HG03378 (cell line): ENCODE results near the gene IL17RE.

ENCODE experiments used
- ATAC-seq: cut with Tn5 transposase; IDR thresholded peaks from one replicate; pipeline ENCODE4 v1.9.1; 2021; ENCODE audit warnings: mild to moderate bottlenecking, moderate library complexity; ENCODE audit not compliant: unreplicated experiment

IL17RE gene

DNA sequence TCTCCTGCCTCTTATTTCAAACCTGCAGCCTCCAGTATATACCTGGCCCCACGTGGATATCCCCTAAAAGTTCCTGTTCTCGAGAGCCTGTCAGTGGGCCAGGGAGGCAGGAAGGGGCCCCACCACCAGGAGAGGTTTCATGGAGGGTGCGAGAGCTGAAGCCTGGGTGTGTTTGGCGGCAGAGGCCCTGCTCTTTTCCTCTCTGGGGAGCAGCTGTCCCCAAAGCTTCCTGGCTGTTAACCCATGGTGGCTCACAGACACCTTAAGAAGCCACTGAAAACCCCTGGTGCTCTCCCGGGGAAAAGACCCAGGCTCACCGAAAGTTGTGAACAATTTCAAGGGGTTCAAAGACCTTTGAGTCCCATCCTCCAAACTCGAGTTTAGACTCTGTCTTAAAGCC lies 48.5 kb downstream of the IL17RE start:
- peak; percentile 35 for ATAC-seq

GRCh38 chr3:9951598-9951961 lies 48.9 kb downstream of the IL17RE start:
- no peak for ATAC-seq

DNA sequence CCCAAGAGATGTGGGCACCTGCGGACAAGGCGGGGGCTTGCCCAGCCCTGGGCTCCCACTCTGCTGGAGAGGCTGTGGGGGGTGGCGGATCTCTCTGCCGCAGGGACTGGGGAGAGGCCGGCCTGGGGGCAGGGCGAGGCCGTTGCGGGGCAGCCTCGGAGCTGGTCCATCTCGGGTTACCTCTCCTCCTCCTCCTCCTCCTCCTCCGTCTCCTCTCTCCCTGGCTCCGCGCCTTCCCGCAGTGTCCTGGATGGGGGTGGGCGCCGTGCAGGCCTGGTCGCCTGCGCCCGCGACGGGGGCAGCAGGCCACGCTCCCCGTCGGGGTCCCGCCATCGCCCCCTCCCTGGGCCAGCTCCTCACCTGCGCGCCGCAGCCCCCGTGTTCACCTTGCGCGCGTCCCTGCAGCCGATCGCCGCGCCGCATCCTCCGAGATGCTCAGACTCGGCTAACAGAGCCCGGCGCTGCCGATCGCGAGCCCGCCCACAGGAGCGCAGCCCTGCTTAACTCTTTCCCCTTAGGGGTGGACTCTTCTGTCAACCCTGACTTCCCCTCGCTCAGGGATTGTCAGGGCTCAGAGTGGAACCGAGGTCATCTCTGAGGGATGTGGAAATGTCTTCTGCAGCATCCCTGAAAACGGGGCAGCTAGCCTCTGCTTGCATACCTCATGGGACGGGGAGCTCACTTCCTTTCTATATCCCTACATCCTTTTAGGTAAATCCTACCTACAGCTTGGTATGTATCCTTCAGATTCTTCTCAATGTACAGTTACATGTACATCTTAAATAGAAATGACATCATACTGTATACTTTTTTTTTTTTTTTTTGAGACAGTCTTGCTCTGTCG lies 49.5 kb downstream of the IL17RE start, which contains the start of gene PRRT3:
TSS of gene PRRT3 (minus strand) at position 447 of the 844 bp plus-strand sequence. CDS start 2,293 bp downstream, outside the sequence.
- peak; percentile 68 for ATAC-seq

DNA sequence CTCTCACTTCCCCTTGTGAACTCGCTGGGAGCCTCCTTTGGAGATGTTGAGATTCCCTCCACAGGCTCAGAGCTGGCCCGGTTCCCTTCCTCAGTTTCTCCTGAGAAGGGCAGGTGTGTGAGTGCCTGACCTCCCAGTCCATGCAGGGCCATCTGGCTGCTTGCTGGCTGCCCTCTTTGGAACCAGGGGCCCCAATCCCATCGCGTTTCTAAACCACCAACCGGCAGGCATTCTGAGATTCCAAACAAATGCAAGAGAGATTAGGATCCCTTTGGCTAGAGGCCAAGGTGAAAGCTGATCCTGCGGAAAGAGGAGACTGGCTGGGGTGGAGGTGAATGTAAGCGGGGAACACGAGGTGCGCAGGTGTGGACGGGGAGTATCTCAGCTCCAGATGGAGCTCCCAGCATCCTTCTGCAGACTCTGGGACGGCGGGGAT lies 52.4 kb downstream of the IL17RE start:
- ATAC-seq, result no peak

DNA sequence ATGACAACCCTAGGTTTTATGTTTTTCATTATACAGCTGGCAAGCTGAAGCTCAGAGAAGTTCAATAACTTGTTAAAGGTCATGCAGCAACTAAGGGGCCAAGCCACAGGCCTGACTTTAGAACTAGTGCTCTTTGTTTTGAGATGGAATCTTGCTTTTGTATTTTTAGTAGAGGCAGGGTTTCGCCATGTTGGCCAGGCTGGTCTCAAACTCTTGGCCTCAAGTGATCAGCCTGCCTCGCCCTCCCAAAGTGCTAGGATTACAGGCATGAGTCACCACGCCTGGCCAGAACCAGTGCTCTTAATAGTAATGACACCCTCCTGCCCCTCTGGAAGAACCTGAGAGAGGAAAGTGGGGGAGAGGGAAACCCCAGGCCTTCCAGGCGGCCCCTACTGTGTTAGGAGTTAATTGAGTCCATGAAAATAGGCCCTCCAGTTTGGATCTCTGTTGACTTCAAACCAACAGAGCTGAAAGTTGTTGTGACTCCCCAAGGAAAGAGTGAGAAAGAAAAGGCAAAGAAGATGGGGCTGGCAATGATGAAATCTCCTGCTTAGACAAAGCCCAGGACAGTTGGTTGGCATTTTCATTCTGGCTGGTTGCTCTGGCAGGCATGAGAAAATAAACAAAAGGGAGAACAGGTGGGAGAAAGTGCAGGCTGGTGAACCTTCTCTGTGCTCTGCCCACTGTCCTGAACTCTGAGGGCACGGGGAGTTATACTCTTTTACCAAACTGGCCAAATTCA lies 53.1 kb downstream of the IL17RE start:
- no peak for ATAC-seq

GRCh38 chr3:9957214-9957613 lies 54.6 kb downstream of the IL17RE start:
- ATAC-seq, result no peak

GRCh38 chr3:9965200-9965875 lies 62.7 kb downstream of the IL17RE start:
- ATAC-seq, result no peak
